HG02763 (cell line): ENCODE measurements around the gene MSL1.

Experiments used
- ATAC-seq: cut with Tn5 transposase; IDR thresholded peaks from one replicate; pipeline ENCODE4 v1.9.1; 2021; ENCODE audit warnings: mild to moderate bottlenecking, moderate library complexity; ENCODE audit not compliant: unreplicated experiment

The MSL1 gene

DNA sequence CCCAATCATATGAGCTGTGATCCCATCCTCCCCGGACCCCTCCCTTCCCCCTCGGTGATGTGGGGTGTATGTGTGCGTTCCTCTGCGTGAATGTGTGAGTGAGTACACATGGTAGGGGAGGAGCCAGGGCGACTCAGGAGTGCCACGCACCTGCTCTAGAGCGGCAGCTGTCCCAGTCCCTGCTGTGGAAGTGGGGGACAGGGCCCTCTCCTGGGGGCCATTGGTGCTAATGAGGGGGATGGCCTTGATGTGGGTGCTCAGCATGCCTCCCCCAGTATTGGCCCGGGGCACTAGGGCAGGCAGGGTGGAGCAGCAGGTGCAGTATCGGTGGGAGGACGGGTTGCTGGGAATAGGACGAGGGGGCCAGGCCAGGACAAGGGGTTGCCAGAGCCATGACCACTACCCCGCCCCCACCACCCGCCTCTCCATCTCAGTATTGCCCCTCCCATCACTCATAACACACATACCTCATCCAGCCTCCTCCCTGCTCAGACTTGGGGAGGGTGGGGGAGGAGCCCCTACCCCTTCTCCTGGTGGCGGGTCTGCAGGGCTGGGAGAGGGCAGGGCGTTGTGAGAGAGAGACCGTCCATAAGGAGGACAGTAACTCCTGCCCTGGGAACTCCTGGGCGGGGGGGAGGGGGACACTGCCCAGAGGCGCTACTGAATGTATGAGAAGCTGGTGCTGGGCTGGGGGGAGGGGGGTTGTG lies 29.9 kb upstream of the MSL1 start:
- no peak for ATAC-seq

- ATAC-seq = no peak
Observed at GRCh38 chr17:40092581-40092980, 29.2 kb upstream of the MSL1 start.

GRCh38 chr17:40093005-40093579 lies 28.7 kb upstream of the MSL1 start:
- no peak for ATAC-seq

DNA sequence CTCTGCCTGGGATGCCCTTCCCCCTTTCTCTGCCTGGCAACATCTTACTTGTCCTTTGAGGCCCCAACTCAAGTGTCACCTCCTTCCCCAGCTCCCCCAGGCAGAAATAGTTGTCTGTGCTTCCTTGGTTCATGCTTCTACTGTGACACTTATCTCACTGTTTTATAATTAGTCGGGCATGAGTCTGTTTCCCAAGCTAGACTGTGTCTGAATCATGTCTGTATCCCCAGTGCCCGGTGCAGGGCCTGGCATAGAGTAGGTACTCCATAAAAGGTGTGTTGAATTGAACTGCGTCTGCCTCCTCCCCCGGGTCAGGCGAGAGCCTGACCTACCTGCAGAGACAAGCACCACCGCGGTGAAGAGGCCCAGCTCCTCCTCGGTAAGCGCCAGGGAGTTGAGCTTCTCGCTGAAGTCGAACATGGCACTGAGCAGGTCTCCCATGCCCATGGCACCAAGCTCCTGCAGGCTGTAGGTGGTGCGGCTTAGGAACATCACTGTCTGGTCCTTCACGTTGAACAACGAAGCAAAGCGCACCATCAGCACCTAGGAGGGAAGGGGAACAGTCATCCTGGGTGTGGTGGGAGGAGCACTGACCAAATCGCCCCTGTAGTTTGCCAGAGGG lies 28.1 kb upstream of the MSL1 start:
- ATAC-seq = no peak

DNA sequence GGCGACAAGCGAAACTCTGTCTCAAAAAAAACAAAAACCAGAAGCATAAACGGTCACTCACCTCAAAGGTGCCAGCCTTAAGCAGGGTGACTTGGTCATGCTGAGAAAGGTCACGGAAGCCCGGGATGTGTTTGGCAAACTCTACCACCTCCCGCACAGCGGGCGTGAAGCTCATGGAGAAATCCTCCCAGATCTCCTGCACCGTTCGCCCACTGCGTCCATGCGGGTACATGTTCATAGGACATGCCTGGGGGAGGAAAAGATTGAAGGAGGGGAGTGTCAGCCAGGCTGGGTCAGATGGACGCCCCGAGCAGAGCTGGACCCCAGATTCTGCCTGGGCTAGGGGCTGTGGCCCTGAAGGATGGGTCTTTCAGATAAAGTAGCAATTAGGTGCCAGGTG lies 26.9 kb upstream of the MSL1 start:
- no peak for ATAC-seq

DNA sequence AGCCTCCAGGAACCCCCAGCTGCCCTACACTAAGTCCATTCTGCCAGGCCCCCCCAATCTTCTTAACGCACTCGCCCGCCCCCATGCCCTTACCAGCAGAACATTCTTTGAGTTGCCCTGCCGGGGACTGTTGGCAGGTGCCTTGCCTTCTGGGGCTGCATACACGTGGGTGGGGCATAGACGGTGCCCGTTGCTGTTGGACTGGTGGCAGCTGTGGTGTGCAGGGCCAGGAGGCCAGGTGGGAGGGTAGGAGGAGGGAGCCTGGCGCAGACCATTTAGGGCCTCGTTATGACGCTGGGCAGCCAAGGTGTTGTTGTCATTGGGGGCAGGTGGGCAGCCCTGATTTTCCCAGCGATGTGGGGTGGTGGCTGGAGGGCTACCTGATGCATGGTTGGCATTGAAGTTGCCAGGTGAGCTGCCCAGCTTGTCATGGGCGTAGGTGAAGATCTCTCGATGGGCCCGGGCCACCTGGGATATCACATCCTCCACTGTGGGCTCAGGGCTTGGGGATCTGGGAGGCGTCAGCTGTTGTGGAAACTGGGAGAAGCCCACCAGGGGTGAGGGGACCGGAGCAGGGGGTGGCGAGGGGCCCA lies 26.3 kb upstream of the MSL1 start:
- no peak for ATAC-seq

DNA sequence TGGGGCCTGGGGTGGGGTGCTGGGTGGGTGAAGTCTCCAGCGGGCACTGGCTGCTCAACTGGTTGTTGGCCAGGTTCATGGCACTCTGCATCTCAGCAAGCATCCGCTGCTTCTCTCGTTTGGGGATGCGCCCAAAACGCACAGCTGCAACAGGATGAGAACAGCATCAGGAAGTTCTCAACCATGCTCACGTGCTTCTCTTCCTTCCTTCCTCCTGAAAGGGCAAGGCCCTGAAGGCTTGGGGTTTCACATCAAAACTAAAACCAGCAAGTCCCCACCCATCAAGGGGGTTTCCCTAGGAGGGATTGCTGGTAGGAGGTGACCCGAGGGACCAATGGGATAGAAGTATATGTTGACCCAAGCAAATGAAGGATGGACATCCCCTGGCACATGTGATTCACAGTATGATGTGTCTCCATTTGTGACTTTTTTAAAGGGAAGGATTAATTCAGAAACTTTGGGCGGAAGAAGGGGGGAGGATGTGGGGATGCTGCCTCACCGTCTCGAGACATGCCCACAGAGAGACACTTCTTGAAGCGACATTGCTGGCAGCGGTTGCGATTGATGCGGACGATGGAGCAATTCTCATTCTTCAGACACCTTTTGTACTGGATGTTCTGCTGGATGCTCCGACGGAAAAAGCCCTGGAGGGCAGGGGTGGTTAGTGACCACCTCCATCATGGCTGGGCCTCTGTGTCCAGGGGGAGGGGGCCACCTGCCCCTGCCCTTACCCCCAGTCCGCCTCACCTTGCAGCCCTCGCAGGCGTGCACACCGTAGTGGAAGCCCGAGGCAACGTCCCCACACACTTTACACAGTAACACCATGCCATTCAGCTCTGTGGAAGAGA lies 25.6 kb upstream of the MSL1 start:
- peak; percentile 36 for ATAC-seq

DNA sequence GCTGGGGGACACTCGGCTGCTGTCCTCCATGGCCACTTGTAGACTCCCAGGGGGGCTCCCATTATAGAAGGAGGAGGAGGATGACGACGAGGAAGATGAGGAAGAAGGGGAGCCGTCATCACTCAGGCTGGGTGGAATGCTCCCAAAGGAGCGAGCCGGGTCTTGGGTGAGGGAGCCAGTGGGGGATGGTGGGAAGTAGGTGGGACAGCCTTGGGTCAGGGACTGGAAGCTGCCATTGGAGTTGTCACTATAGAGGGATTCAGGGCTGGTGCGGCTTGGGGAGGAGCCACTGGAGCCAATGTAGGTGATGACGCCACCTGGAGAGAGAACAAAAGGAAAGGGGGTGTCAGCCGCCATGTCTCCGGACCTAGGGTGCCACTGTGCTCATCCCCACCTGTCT lies 24.7 kb upstream of the MSL1 start:
- ATAC-seq = no peak

DNA sequence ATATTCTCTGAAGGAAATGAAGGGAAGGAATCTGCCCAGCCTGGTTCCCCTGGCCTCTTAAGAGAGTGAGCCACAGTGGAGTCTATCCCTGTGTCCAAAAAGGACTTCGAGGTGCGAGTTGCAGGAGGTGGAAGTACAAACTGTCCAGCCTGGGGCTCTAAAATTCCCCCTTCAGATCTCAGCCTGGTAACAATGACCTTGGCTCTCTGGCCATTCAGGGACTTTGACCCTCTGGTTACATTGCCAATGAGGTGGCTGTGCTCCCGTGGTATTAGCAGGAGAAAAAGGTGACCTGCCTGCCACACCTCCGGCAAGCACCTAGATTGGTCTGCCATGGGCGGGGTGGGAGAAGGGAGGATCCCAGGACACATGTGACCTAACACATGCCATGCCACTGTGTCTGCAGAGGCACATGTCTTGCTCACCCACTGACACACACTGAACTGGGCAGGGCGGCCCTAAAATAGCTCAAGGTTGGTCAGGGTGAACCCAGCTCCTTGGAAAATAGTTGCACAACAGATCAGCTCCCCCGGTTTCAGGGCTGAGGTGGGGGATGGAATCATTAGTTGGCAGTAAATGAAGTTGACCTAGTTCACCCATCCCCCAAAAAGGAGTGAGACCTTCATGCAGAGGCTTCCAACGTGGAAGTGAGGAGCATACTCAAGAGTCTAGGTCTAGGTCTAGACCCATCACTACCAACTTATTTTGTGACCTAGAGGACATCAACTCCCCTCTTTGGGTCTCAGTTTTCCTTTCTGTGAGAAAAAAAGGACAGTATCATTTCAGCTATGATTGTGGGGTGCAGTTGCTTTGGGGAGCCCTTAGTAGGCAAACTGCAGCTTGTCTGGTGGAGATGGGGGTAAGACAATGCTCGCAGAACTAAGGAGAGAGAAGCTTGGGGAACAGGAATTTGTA lies 23.6 kb upstream of the MSL1 start:
- ATAC-seq = no peak

DNA sequence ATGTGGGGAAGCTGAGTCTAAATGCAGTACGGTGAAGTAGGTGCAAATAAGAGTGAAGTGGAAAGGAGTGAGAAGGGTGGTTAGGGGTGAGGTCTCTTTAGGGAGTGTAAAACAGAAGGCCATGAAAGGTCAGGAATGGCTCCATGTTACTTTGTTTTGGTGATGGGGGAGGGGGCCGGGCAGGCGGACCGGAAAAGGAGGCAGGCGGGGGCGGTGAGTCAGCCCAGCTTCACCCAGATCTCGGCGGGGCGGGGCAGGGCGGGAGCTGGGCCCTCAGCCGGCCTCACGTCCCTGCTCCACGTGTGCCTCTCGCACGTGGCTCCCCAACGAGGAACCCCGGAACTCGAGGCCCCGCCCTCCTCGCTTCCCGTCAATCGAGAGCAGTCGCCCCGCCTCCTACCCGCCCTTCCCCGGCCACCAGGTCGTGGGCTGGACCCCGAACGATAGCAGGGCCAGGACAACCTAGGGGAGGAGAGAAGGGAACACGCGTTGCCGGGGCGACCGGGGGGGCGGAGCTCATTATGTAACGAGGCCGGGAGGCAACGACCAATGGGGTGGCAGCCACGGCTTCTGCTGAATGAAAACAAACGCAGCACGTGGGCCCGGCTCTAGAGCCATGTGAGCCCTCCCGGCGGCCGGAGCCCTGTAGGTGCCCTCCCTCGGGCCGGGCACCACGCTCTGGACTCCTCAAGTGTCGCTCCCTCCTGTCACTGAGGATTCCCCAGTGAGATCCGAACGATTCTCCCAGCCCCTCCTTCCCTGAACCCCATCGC lies 22.7 kb upstream of the MSL1 start:
- ATAC-seq = peak; percentile 58

- no peak for ATAC-seq
Observed at GRCh38 chr17:40099619-40100418, 22.0 kb upstream of the MSL1 start.

- ATAC-seq = no peak
Observed at GRCh38 chr17:40100419-40100668, 21.4 kb upstream of the MSL1 start, which contains the start of gene NR1D1. TSS of gene NR1D1 (minus strand) at chr17:40100589. CDS start at chr17:40100094, 495 bp downstream.

DNA sequence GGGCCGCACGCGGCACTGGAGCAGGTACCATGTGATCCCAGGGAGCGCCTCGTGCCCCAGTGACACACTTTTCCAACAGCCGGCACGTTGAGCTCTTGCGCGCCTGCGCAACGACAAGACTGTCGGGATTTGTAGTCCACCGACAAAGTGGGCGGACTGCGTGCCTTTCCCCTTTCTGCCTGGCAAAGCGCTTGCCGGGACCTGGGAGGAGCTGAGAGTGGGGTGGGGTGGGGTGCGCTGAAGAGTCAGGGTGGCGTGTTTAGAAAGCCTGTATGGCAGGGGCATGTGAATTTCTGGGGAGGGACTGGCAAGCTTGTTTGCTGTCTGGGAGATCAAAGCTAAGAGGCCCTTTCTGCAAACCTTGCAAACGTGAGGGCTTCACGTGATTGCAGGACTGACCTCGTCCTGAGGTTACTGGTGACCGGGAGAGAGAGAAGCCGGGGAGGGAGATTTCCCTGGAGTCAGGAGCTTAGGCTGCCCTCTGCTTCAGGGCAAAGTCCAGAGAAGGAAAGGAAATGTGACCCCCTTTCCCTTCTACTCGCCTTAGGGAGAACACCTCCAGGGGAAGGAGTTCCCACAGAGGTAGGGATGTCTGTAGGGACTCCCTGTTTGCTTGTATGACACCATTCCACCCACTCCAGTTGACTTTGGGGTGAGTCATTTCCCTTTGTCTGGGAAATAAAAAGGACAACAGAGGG lies 21.0 kb upstream of the MSL1 start:
- ATAC-seq = peak; percentile 32

- no peak for ATAC-seq
Observed at GRCh38 chr17:40101367-40102210, 20.2 kb upstream of the MSL1 start.

GRCh38 chr17:40103071-40103661 lies 18.6 kb upstream of the MSL1 start:
- no peak for ATAC-seq

- no peak for ATAC-seq
Observed at GRCh38 chr17:40103688-40104087, 18.1 kb upstream of the MSL1 start.
